NB4 (cell line): ENCODE results near the gene TMEM238.
"Not testable (repeated sequence)": the region's sequence is repeated elsewhere in the genome, so short reads cannot be mapped to it uniquely, and the experiment has no call there.

Experiments
- DNase-seq: peaks from one replicate; pipeline ENCODE4 v3.0.0; 2010; ENCODE audit warnings: low read depth
- H3K4me3 ChIP-seq: one replicate; pipeline ENCODE4 v1.5.1; 2011; ENCODE audit warnings: mild to moderate bottlenecking, low read depth, low read length, moderate library complexity
- MYC ChIP-seq: IDR thresholded peaks from 2 replicates; pipeline ENCODE4 v1.6.1; 2011; ENCODE audit warnings: low read depth, low read length
- POLR2A ChIP-seq: IDR thresholded peaks from 2 replicates; pipeline ENCODE4 v1.6.1; 2011; ENCODE audit warnings: mild to moderate bottlenecking; ENCODE audit not compliant: insufficient read length; ENCODE audit errors: extremely low read depth
- TF ChIP-seq, protein P1 (sequence below): IDR thresholded peaks from 2 replicates; pipeline ENCODE4 v1.6.1; 2011; ENCODE audit warnings: low read depth, low read length
- TF ChIP-seq, protein P2 (sequence below): IDR thresholded peaks from one replicate; pipeline ENCODE4 v1.5.1; 2012; ENCODE audit warnings: low read depth, low read length

The TMEM238 gene

DNA sequence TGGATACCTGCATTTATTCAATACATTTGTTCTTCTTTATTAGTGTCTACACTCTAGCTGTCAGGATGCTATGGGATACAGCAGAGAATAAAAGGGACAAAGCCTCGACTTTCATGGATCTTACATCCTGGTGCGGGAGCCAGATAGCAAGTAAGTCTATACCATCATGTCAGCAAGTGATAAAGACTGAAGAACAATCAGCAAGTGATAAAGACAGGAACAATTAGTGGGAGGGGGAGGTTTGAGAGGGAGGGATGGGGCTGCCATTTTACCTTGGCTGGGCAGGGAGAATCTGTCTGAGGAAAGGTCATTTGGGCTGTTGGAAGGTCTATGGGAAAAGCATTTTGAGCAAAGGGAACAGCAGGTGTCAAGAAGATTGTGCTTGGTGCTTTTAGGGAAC lies 26.1 kb upstream of the TMEM238 start:
- H3K4me3 ChIP-seq: no peak overlapping the region
- TF ChIP-seq, protein P1, sequence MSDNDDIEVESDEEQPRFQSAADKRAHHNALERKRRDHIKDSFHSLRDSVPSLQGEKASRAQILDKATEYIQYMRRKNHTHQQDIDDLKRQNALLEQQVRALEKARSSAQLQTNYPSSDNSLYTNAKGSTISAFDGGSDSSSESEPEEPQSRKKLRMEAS: no peak
- TF ChIP-seq, protein P2, sequence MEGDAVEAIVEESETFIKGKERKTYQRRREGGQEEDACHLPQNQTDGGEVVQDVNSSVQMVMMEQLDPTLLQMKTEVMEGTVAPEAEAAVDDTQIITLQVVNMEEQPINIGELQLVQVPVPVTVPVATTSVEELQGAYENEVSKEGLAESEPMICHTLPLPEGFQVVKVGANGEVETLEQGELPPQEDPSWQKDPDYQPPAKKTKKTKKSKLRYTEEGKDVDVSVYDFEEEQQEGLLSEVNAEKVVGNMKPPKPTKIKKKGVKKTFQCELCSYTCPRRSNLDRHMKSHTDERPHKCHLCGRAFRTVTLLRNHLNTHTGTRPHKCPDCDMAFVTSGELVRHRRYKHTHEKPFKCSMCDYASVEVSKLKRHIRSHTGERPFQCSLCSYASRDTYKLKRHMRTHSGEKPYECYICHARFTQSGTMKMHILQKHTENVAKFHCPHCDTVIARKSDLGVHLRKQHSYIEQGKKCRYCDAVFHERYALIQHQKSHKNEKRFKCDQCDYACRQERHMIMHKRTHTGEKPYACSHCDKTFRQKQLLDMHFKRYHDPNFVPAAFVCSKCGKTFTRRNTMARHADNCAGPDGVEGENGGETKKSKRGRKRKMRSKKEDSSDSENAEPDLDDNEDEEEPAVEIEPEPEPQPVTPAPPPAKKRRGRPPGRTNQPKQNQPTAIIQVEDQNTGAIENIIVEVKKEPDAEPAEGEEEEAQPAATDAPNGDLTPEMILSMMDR: no peak
- TF ChIP-seq MYC (no peak), POLR2A (no peak)
- DNase-seq: no peak

DNA sequence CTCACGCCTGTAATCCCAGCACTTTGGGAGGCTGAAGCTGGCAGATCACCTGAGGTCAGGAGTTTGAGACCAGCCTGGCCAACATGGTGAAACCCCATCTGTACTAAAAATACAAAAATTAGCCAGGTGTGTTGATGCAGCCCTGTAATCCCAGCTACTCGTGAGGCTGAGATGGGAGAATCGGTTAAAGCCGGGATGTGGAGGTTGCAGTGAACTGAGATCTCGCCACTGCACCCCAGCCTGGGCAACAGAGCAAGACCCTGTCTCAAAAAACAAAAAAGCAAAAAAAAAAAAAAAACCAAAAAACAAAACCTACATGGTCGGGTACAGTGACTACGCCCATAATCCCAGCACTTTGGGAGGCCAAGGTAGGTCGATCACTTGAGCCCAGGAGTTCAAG lies 25.1 kb upstream of the TMEM238 start:
- not testable (repeated sequence) for H3K4me3 ChIP-seq, DNase-seq

DNA sequence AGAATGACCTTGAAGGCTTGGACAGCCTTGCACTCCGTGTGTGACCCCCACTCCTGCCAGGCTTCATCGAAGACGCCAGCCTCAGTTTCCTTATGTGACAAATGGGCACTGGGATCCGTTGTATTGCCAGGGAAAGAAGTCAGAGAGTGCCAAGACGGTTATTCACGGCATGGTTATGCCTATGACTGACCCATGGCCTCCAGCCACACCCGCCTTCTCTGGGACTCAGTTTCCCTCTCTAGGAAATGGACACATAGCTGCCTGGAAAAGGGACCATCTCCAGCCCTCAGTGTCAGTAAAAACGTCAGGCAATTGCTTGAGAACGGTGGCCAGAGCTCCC lies 24.4 kb upstream of the TMEM238 start:
- no peak for DNase-seq
- H3K4me3 ChIP-seq: no peak overlapping the region
- TF ChIP-seq, protein P2: no peak
- TF ChIP-seq MYC (no peak), POLR2A (no peak)
- TF ChIP-seq, protein P1: no peak

DNA sequence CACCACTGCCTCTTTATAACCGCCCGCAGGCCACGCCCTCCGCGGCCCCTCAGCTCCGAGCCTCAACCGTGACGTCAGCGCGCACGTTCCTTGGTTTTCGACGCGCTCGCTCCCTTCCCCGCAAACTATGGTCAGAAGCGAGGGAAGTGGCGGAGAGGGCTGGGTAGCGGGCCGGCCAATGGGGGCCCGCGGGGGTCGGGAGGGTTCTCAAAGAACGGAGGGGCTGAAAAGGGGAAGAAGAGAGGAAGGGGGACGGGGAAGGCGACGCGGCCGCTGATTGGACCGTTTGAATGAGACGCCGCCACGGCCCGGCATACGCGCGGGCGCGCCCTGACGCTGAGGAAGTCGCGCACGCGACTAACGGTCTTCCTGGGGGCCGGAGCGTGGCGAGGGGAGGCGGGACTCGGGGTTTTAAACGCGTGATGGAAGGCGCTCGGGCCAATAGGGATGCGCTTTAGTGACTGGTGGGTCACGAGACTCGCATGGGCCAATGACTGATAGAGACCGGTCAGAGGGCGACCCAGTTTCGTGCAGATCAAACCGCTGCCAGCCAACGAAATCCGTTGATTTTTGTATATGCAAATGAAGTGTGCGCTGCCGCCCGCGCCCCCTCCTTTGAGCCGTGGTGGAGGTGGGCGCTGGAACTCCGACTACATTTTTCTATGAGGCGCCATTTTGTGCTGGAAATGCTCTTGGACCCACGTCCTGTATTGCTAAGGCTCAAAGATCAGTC lies 23.9 kb upstream of the TMEM238 start:
- H3K4me3 ChIP-seq: no peak overlapping the region
- peak; percentile 98 for DNase-seq
- TF ChIP-seq, protein P2: no peak
- TF ChIP-seq, protein P1: peak; percentile 86
- TF ChIP-seq POLR2A: peak; percentile 20
- TF ChIP-seq MYC: peak; percentile 96

DNA sequence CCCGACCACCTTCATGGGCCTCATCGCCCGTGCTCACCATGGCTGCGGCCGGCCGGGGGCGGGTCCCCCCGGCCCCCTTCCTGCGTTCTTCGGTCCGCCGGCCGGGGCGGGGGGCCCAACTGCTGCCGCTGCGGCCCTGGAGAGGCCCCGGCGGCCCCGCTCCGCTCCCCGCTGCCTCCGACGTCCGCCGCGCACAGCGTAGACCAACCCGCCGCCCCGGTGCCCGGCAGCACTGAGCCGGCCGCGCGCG lies 23.4 kb upstream of the TMEM238 start, which contains the start of gene UBE2S:
Gene UBE2S, minus strand, starts transcription at position 239 of the 250 bp plus-strand sequence. Its CDS starts 199 bp downstream, at position 40.
- peak; percentile 95 for TF ChIP-seq POLR2A
- H3K4me3 ChIP-seq: peak within 1 kb of the TSS; percentile 82
- DNase-seq: not testable (repeated sequence)

DNA sequence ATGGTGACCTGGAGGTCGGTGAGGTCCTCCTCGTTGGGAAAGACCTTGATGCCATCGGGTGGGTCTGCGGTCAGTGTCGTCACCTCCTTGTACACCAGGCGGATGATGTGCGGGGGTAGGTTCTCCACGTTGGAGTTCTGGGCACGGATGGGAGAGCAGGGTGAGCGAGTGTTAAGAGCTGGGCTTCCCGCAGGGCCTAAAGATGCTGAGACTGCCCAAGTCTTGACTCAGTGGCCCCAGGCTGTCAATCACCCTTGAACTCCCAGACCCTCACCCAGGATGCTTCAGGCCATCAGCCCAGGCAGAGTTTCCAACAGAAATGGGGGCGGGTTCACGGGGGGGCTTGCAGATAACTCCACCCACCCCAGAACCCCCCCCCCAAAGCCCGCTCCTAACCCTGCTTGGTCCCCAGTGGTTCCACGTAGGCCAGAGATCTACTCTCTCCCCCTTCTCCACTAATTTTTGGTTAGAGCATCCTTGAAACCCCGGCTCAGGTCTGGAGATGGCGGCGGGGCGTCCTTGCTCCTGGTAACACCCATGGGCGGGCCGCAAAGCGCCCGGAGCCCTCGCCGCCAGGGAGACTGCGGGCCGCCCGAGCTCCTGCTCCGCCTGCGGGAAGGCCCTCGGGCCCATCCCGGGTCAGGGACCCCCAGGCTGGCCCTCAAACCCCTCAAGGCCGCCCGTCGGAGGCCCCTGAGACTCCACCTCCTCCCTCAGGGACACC lies 22.9 kb upstream of the TMEM238 start:
- peak overlapping the region; percentile 82 for H3K4me3 ChIP-seq
- TF ChIP-seq POLR2A (no peak), MYC (no peak)
- TF ChIP-seq, protein P1: no peak
- TF ChIP-seq, protein P2: no peak
- DNase-seq: peak; percentile 45
